Measurements from ENCODE around the gene STK11IP.

DNA sequence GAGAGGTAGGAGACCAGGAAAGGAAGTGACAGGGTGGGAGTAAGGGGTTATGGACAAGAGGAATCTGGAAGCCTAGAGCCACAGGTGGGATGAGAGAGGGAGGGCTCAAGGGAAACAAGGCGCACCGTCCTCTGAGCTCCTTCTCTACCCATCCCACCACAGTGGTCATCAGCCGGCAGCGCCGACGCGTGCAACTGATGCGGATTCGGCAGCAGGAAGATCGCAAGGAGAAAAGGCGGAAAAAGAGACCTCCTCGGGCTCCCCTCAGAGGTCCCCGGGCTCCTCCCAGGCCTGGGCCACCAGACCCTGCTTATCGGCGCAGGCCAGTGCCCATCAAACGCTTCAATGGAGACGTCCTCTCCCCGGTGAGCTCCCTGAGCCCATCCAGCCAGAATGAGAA lies 48.7 kb upstream of the STK11IP start:
- TF ChIP-seq FOXK2 (IDR thresholded peaks at IDR 0.05) = no peak
- TF ChIP-seq FOXM1 (IDR thresholded peaks at IDR 0.05; ENCODE audit: borderline replicate concordance) = no peak
